NCI-H1694 treated with DMSO at 0.1 percent for 48 hours (cell line): ENCODE measurements around the gene DNAJB13.

Experiments used
- DNase-seq: peaks from one replicate; lab custom pipeline; 2025; lab: John Stamatoyannopoulos, UW

Gene DNAJB13

GRCh38 chr11:73951797-73952196 lies 971 bp downstream of the DNAJB13 start:
- DNase-seq: no peak

- DNase-seq: no peak
These were observed 6.2 kb downstream of the DNAJB13 start for GRCh38 chr11:73956876-73957653.

DNA sequence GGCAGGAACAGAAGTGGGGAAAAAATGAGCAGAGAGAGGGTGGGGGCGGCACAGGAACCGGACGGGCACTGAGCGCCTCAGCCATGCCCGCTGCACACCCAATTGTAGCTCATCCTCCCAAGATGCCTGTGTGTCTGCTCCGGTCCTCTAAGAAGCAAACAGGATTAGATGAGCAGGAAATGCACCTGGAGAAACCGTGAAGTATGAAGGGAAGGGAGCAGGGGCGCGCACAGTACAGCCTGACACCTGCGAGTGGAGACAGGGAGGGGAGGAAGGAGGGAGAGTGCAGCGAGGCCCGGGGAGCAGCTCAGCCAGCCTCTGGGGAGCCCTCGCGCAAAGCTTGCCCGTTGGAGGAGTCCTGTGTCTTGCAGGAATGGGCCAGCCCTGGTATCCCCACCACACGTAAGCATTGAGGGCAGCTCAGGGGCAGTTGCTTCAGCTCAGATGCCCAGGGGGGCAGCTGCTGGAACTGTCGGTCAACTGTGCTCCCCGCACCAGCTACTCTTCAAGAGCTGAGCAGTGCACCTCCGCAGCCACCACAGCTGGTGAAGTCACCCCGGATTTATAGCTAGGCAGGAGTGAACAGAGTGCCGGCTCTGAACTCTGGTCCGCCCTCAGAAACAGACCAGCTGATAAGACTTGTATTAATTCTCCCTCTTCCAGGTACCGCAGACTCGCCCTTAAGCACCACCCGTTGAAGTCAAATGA lies 7.0 kb downstream of the DNAJB13 start:
- no peak for DNase-seq

DNA sequence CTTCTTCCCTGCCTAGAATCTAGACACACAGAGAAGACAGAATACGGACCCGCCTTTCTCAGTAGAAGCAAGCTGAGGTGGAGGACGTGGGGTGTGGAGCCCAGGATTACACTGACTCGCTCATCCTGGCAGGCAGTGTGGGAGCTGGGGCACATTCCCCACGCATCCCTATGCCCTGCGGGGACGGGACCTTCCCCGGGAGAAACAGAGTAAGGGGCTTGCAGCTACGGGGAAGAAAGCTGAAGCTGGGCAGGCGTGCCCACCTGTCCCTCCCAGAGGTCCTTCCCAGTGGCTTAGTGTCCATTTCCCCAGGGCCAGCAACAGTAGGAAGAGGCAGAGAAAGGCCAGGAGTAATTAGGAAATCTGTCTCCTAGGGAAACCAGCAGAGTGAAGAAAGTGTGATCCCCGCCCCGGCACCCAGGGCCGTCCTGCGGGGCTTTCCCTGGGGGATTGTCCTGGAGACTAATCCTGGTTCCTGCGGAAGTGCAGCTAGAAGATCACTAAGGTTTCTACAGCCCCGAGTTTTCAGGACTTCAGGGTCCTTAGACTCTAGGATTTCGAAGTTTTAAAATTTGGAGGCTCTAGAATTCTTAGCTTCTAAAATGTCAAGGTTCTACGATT lies 7.8 kb downstream of the DNAJB13 start:
- no peak for DNase-seq

DNA sequence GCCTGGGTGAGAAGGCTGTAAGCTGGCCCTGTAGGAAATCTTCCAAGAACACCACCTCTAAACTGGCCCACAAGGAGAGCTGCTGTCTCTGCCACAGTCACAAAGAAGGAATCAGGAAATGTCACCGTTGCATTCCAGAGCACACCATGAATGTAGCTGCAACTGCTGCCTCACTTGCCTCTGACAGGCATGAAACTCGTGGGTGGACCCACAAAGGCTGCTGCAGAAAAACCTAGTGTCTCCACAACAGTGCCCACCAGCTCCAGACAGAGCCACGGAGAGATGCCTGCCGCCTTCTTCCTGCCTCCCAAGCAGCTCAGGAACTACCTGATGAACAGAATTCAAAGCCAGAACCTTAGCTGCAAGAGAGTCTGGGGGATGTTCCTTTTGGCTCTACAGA lies 10.5 kb downstream of the DNAJB13 start:
- no peak for DNase-seq

DNA sequence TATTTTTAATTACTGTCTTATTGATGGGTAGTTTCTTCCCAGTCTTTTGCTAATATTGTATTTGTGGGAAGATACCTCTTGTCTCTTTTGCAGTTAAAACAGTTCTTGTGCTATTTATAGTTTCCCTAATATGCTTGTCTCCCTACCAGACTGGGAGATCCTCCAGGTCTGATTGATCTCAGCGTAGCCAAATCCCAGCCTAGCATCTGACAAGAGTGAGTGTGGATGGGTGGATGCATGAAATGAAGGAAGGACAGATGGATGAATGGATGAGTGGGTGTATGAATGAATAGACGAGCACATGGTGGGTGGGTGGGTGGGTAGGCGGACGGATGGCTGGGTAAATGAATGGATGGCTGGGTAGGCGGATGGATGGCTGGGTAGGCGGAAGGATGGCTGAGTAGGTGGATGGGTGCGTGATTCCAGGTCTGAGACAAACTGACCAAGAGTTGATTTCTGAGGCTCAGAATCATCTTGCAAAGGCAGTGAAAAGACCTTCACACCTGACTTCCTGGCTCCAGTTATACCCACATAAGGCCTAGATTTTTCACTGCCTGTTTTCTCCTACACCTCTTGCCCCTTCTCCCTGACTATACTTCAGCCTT lies 11.4 kb downstream of the DNAJB13 start:
- no peak for DNase-seq

DNA sequence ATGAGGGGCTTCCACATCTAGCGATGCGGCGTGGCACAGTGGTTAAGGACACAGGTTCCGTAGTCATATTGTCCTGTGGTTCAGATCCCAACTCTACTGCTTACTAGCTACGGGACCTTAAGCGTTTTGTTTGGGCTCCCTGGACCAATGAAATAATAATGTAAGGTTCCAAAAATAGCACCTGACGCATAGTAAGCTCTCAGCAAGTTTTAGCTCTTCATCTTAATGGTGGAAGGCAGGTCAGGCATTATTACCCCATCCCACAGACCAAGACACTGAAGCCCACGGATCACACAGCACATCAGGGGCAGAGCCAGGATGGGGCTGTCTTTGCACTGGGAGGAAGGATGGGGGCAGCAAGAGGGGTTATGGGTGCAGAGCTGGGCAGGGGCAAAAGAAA lies 13.0 kb downstream of the DNAJB13 start:
- DNase-seq: no peak

DNA sequence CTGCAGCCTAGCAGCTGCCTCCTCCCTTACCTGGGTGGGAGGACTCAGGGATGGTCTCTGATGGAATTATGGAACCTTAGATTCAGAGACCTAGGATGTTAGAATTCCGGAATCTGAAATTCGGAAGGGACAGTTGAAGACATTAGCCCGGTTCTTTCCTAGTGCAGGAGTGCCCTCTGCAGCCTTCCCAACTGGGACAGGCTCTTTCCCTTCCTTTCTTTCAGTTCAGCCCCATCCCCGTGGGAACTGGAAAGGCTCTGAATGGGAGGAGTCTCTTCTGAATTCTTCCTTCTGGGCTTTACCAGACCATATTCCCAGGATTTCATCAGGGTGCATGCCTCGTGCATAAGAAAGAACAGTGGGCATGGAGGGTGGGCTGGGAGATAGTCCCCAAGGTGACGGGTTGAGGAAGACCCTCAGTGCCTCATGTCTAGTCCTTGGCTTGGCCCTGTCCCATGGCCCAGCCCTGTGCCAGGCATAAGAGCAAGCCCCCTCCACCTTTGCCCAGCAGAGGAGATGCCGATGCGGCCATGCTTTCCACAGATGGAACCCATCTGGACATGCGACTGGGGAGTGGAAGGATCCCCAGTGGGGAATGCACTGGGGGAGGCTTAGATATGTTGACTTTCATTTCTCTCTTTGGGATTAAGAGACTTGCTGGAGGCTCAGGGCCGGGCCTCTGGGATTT lies 14.4 kb downstream of the DNAJB13 start:
- DNase-seq: no peak

- no peak for DNase-seq
These were observed 14.9 kb downstream of the DNAJB13 start for GRCh38 chr11:73965764-73966121.

DNA sequence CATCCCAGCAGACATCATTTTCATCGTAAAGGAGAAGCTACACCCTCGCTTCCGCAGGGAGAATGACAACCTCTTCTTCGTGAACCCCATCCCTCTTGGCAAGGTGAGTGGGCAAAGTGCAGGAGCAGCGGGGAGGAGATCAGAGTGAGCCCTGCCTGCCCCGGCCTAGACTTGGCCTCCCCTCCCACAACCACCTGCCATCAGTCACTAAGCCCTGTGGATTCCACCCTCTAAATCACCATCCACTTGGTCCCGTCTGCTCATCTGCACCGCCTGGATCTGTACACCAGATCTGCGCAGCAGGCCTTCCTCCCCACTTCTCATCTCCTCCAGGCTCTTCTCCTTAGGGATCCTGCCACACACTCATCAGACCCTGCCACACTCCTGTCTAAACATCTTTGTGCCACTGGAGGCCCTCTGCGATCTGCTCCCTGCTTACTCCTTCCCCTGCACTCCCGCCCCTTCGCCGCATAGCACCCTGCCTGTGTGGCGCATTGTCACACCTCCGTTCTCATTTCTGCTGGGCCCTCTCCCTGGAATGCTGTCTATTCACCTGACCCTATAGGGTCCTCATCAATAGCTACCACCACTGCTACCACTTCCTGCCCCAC lies 17.6 kb downstream of the DNAJB13 start:
- no peak for DNase-seq

DNA sequence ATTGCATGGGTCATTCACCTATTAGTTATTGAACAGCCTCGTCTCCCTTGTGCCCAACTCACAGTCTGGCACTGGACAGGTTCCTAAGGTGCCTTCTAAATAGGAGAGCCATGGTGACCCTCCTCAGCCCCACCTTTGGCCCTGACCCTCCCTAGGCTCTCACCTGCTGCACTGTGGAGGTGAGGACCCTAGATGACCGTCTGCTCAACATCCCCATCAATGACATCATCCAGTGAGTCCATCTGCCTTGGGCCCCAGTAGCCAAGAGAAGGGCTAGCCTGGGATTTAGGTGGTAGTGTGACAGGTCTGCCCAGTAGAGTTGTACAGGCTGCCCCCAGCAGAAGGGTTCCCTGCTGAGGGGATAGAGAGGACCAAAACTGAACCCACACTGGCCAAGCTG lies 18.3 kb downstream of the DNAJB13 start:
- DNase-seq: no peak

- DNase-seq: no peak
These were observed 19.4 kb downstream of the DNAJB13 start for GRCh38 chr11:73969991-73970800.

GRCh38 chr11:73971175-73971719 lies 20.4 kb downstream of the DNAJB13 start:
- no peak for DNase-seq

GRCh38 chr11:73972187-73972586 lies 21.4 kb downstream of the DNAJB13 start:
- DNase-seq: no peak

DNA sequence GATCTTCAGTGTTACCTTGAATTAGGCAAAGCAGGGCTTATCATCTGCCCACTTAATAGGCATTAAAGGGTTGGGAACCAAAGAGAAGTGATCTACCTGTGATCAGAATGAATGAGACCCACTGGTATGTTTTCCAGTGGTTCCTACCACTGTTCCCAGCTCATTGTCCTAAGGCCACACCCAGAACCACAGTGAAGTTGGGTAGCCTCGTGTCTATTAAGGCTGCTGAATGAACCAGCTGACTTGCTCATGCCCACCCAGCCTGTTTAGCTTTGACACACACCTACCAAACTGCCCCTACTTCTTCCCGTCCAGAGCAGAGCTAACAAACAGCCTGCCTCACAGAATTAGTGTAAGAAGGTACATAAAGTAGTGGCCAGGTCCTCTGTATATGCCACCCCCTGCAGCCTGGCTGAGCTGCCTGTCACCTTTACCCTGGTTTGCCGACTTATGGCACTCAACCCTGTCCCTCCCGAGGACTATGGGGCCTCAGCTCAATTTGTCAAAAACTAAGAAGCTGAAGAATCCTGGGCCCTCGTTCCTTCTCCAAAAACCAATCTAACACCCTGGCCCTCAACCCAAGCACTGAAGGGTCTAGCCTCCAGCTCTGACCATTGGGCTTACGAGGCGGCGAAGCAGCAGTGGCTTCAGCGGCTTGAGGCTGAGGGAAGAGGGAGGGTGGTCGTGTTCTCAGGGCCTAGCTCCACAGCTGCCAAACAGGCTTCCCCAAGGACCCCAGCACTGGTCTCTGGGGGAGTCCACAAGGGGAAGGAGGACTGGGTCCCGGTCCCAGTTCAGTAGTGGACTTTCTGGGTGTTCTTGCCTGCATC lies 22.0 kb downstream of the DNAJB13 start:
- no peak for DNase-seq

- no peak for DNase-seq
These were observed 24.0 kb downstream of the DNAJB13 start for GRCh38 chr11:73974604-73975478.

- no peak for DNase-seq
These were observed 24.6 kb downstream of the DNAJB13 start for GRCh38 chr11:73975479-73975757.

GRCh38 chr11:73976451-73977151 lies 25.8 kb downstream of the DNAJB13 start:
- no peak for DNase-seq
